Activated CD8-positive, alpha-beta T cell treated with anti-CD3 and anti-CD28 coated beads for 36 hours (primary cell): Measurements from ENCODE around the gene SLC27A6. TPM values are rescaled to one million over a fixed set of nuclear protein-coding genes. Genes with fewer than 3 reads are reported as not detected.

ENCODE experiments used
- ATAC-seq: fragments of 200-7000 bp; cut with Tn5 transposase; one replicate; pipeline ENCODE4 v1.10.0; 2021; ENCODE audit warnings: mild to moderate bottlenecking, moderate library complexity
- CTCF ChIA-PET: fragments of 350-600 bp; sonication (Branson Sonifier 250); formaldehyde crosslinking; loops from one replicate; lab custom pipeline; 2021; ENCODE audit warnings: antibody characterized with exemption; lab: Charles Lee
- POLR2A ChIA-PET: fragments of 350-600 bp; sonication (Branson Sonifier 250); formaldehyde crosslinking; loops from one replicate; lab custom pipeline; 2021; ENCODE audit warnings: antibody characterized with exemption; lab: Charles Lee
- DNase-seq: peaks from one replicate; pipeline ENCODE4 v3.0.0-alpha.2; 2020
- H3K27ac Mint-ChIP-seq: one replicate; pipeline ENCODE4 v1.8.0; 2021; ENCODE audit warnings: mild to moderate bottlenecking, mixed read lengths
- H3K27me3 Mint-ChIP-seq: one replicate; pipeline ENCODE4 v1.8.0; 2021; ENCODE audit warnings: mixed read lengths
- H3K36me3 Mint-ChIP-seq: one replicate; pipeline ENCODE4 v1.8.0; 2021; ENCODE audit warnings: low read depth, mixed read lengths
- H3K4me1 Mint-ChIP-seq: one replicate; pipeline ENCODE4 v1.8.0; 2021; ENCODE audit warnings: low read depth, mixed read lengths
- H3K4me3 Mint-ChIP-seq: one replicate; pipeline ENCODE4 v1.8.0; 2021; ENCODE audit warnings: mild to moderate bottlenecking, moderate library complexity, mixed read lengths
- H3K9me3 Mint-ChIP-seq: one replicate; pipeline ENCODE4 v1.8.0; 2021; ENCODE audit warnings: mixed read lengths
- CTCF ChIP-seq: fragments of 200-600 bp; IDR thresholded peaks from one replicate; pipeline ENCODE4 v1.8.0; 2022; ENCODE audit warnings: antibody characterized with exemption, mild to moderate bottlenecking
- intact Hi-C: fragments of 100-400 bp; cut with micrococcal nuclease; formaldehyde crosslinking; loops from one replicate; pipeline ENCODE4 v1.10.0; 2022
- total RNA-seq, 2 experiments: library from RNA; stranded (reverse); gene quantifications; one replicate each; pipeline ENCODE4 v1.2.3, GENCODE V29; 2021

The SLC27A6 gene
- total RNA-seq, 2 experiments from 2014 or later = not detected

GRCh38 chr5:128956164-128956563 is 9.1 kb upstream of the SLC27A6 start:
- Mint-ChIP-seq H3K36me3 (no peaks in the 10 kb centered on the region), H3K4me3 (no peak overlapping the region), H3K27ac (no peak overlapping the region), H3K27me3 (no peaks in the 10 kb centered on the region), H3K9me3 (peaks cover 4% of the 10 kb centered on the region), H3K4me1 (no peaks in the 10 kb centered on the region)
- DNase-seq = no peak
- ATAC-seq = no peak
- ChIA-PET POLR2A (no interaction called here), CTCF (no interaction called here)
- intact Hi-C loops = no loop called here
- TF ChIP-seq CTCF = no peak

GRCh38 chr5:128962211-128962610 is 3.1 kb upstream of the SLC27A6 start:
- no peaks in the 10 kb centered on the region for H3K36me3 Mint-ChIP-seq
- intact Hi-C loops = no loop called here
- no peak overlapping the region for H3K4me3 Mint-ChIP-seq
- POLR2A ChIA-PET = no interaction called here
- peaks cover 6% of the 10 kb centered on the region for H3K9me3 Mint-ChIP-seq
- CTCF ChIA-PET = no interaction called here
- peaks cover 13% of the 10 kb centered on the region for H3K27me3 Mint-ChIP-seq
- TF ChIP-seq CTCF = no peak
- H3K4me1 Mint-ChIP-seq = peaks cover 3% of the 10 kb centered on the region
- ATAC-seq (no peak), DNase-seq (no peak)
- H3K27ac Mint-ChIP-seq = no peak overlapping the region

GRCh38 chr5:128965638-128966302 is 482 bp downstream of the SLC27A6 start:
- H3K9me3 Mint-ChIP-seq = peaks cover 2% of the 10 kb centered on the region
- DNase-seq (no peak), ATAC-seq (no peak)
- H3K36me3 Mint-ChIP-seq = no peaks in the 10 kb centered on the region
- intact Hi-C loops = no loop called here
- no peak for TF ChIP-seq CTCF
- H3K27ac Mint-ChIP-seq = no peak overlapping the region
- H3K4me1 Mint-ChIP-seq = peaks cover 3% of the 10 kb centered on the region
- ChIA-PET POLR2A (no interaction called here), CTCF (no interaction called here)
- H3K4me3 Mint-ChIP-seq = no peak overlapping the region
- H3K27me3 Mint-ChIP-seq = peaks cover 14% of the 10 kb centered on the region

GRCh38 chr5:128966375-128966774 is 1.1 kb downstream of the SLC27A6 start:
- H3K27me3 Mint-ChIP-seq = peaks cover 14% of the 10 kb centered on the region
- CTCF ChIA-PET = no interaction called here
- H3K9me3 Mint-ChIP-seq = no peaks in the 10 kb centered on the region
- no peak for TF ChIP-seq CTCF
- ATAC-seq = no peak
- H3K4me3 Mint-ChIP-seq = no peak overlapping the region
- H3K27ac Mint-ChIP-seq = no peak overlapping the region
- H3K36me3 Mint-ChIP-seq = no peaks in the 10 kb centered on the region
- intact Hi-C loops = no loop called here
- POLR2A ChIA-PET = no interaction called here
- no peak for DNase-seq
- peaks cover 3% of the 10 kb centered on the region for H3K4me1 Mint-ChIP-seq

- ChIA-PET POLR2A (no interaction called here), CTCF (no interaction called here)
- no peak for DNase-seq
- Mint-ChIP-seq H3K4me3 (no peak overlapping the region), H3K27ac (no peak overlapping the region), H3K27me3 (peaks cover 14% of the 10 kb centered on the region), H3K36me3 (no peaks in the 10 kb centered on the region), H3K4me1 (peaks cover 3% of the 10 kb centered on the region), H3K9me3 (no peaks in the 10 kb centered on the region)
- intact Hi-C loops = no loop called here
- TF ChIP-seq CTCF = no peak
- ATAC-seq = no peak
Measured at GRCh38 chr5:128966846-128967245, 1.6 kb downstream of the SLC27A6 start.
